WTC11 (cell line): ENCODE results near the gene CCDC141. TPM values are rescaled to one million over a fixed set of nuclear protein-coding genes. Genes with fewer than 3 reads are reported as not detected.

Experiments
- ATAC-seq: fragments of 200-7000 bp; cut with Tn5 transposase; 2 replicates; pipeline ENCODE4 v1.10.0; 2021; ENCODE audit warnings: mild to moderate bottlenecking, moderate library complexity
- CTCF ChIA-PET: fragments of 300-600 bp; sonication (Branson Sonifier 250); formaldehyde crosslinking; loops from one replicate; lab custom pipeline; 2021; ENCODE audit warnings: antibody characterized with exemption; lab: Charles Lee
- POLR2A ChIA-PET: fragments of 350-600 bp; sonication (Branson Sonifier 250); formaldehyde crosslinking; loops from one replicate; lab custom pipeline; 2021; ENCODE audit warnings: antibody characterized with exemption; lab: Charles Lee
- DNase-seq: peaks from one replicate; pipeline ENCODE4 v3.0.0; 2021; ENCODE audit warnings: low spot score
- H3K27ac Mint-ChIP-seq: 2 replicates; pipeline ENCODE4 v1.8.0; 2021; ENCODE audit warnings: mixed read lengths
- H3K27me3 Mint-ChIP-seq: 2 replicates; pipeline ENCODE4 v1.8.0; 2021; ENCODE audit warnings: low read depth, mild to moderate bottlenecking, moderate library complexity, mixed read lengths
- H3K36me3 Mint-ChIP-seq: 2 replicates; pipeline ENCODE4 v1.8.0; 2021; ENCODE audit warnings: mixed read lengths
- H3K4me1 Mint-ChIP-seq: 2 replicates; pipeline ENCODE4 v1.8.0; 2022; ENCODE audit warnings: mixed read lengths
- H3K4me3 Mint-ChIP-seq: 2 replicates; pipeline ENCODE4 v1.8.0; 2021; ENCODE audit warnings: mild to moderate bottlenecking, moderate library complexity, mixed read lengths
- H3K9me3 Mint-ChIP-seq: 2 replicates; pipeline ENCODE4 v1.8.0; 2021; ENCODE audit warnings: mixed read lengths
- CREM ChIP-seq: sonication (generic); formaldehyde crosslinking; IDR thresholded peaks from 2 replicates; pipeline ENCODE4 v1.8.1; 2022; ENCODE audit warnings: mild to moderate bottlenecking, missing genetic modification reagents, moderate library complexity
- EMX1 ChIP-seq: fragments of 250-450 bp; sonication (Bioruptor Pico); IDR thresholded peaks from 2 replicates; pipeline ENCODE4 v1.8.0; 2021; ENCODE audit warnings: mild to moderate bottlenecking
- ETV6 ChIP-seq: sonication (generic); formaldehyde crosslinking; IDR thresholded peaks from 2 replicates; pipeline ENCODE4 v1.8.1; 2022; ENCODE audit warnings: mild to moderate bottlenecking, missing genetic modification reagents
- FOXK1 ChIP-seq: sonication (generic); formaldehyde crosslinking; IDR thresholded peaks from 2 replicates; pipeline ENCODE4 v1.8.0; 2022; ENCODE audit warnings: mild to moderate bottlenecking, moderate library complexity, missing genetic modification reagents
- IRF2 ChIP-seq: sonication (generic); formaldehyde crosslinking; IDR thresholded peaks from 2 replicates; pipeline ENCODE4 v1.8.0; 2022; ENCODE audit warnings: low read depth, missing genetic modification reagents, borderline replicate concordance
- JUN ChIP-seq: sonication (generic); formaldehyde crosslinking; IDR thresholded peaks from 2 replicates; pipeline ENCODE4 v1.8.0; 2023; ENCODE audit warnings: mild to moderate bottlenecking, missing genetic modification reagents
- NFE2L1 ChIP-seq: sonication (generic); formaldehyde crosslinking; IDR thresholded peaks from 2 replicates; pipeline ENCODE4 v1.8.1; 2023; ENCODE audit warnings: missing genetic modification reagents
- TEAD4 ChIP-seq: sonication (generic); formaldehyde crosslinking; IDR thresholded peaks from 2 replicates; pipeline ENCODE4 v1.8.0; 2022; ENCODE audit warnings: mild to moderate bottlenecking, missing genetic modification reagents
- TP53 ChIP-seq: sonication (generic); formaldehyde crosslinking; IDR thresholded peaks from 2 replicates; pipeline ENCODE4 v1.8.1; 2023; ENCODE audit warnings: mild to moderate bottlenecking, missing genetic modification reagents
- ZNF423 ChIP-seq: fragments of 250-450 bp; sonication (Bioruptor Pico); IDR thresholded peaks from 2 replicates; pipeline ENCODE4 v2.1.2; 2022; ENCODE audit warnings: mild to moderate bottlenecking, moderate library complexity
- total RNA-seq: library from RNA; stranded (reverse); gene quantifications from 3 replicates; pipeline ENCODE4 v1.2.3, GENCODE V29; 2021
- TF ChIP-seq, protein P1 (sequence below): sonication (generic); formaldehyde crosslinking; IDR thresholded peaks from 2 replicates; pipeline ENCODE4 v1.8.0; 2023; ENCODE audit warnings: missing genetic modification reagents, mild to moderate bottlenecking, borderline replicate concordance
- TF ChIP-seq, protein P2 (sequence below): sonication (generic); formaldehyde crosslinking; IDR thresholded peaks from 2 replicates; pipeline ENCODE4 v1.8.1; 2022; ENCODE audit warnings: low read depth, missing genetic modification reagents, borderline replicate concordance
- TF ChIP-seq, protein P3 (sequence below): sonication (generic); formaldehyde crosslinking; IDR thresholded peaks from 2 replicates; pipeline ENCODE4 v1.8.1; 2022; ENCODE audit warnings: missing genetic modification reagents, borderline replicate concordance
- TF ChIP-seq, protein P4 (sequence below): sonication (generic); formaldehyde crosslinking; IDR thresholded peaks from 2 replicates; pipeline ENCODE4 v1.8.1; 2022; ENCODE audit warnings: low read depth, mild to moderate bottlenecking, moderate library complexity, missing genetic modification reagents, borderline replicate concordance
- TF ChIP-seq, protein P5 (sequence below): sonication (generic); formaldehyde crosslinking; conservative IDR thresholded peaks from 2 replicates; pipeline ENCODE4 v1.8.1; 2023; ENCODE audit warnings: mild to moderate bottlenecking, low read depth, missing genetic modification reagents, moderate library complexity

The CCDC141 gene
- total RNA-seq, 1 experiment from 2014 or later: 8.5 TPM

DNA sequence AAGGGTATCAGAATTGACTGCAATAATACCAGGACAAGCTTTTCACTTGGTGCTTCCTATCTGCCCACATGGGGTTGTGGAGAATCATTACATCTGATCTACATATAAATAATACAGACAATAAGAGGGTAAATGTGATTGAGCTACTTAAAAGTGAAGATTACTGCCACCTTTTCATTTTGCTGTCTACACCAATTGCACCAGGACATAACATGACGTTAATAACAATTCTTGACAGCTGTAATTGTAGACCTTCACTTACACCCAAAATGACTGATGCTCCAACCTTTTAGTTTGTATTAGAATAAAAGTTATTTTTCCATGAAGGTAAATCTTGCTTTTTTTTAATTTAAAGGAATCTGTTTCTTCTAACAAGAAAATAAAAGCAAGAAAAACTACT, 206.2 kb downstream of the CCDC141 start (continued):
- TF ChIP-seq, protein P1, sequence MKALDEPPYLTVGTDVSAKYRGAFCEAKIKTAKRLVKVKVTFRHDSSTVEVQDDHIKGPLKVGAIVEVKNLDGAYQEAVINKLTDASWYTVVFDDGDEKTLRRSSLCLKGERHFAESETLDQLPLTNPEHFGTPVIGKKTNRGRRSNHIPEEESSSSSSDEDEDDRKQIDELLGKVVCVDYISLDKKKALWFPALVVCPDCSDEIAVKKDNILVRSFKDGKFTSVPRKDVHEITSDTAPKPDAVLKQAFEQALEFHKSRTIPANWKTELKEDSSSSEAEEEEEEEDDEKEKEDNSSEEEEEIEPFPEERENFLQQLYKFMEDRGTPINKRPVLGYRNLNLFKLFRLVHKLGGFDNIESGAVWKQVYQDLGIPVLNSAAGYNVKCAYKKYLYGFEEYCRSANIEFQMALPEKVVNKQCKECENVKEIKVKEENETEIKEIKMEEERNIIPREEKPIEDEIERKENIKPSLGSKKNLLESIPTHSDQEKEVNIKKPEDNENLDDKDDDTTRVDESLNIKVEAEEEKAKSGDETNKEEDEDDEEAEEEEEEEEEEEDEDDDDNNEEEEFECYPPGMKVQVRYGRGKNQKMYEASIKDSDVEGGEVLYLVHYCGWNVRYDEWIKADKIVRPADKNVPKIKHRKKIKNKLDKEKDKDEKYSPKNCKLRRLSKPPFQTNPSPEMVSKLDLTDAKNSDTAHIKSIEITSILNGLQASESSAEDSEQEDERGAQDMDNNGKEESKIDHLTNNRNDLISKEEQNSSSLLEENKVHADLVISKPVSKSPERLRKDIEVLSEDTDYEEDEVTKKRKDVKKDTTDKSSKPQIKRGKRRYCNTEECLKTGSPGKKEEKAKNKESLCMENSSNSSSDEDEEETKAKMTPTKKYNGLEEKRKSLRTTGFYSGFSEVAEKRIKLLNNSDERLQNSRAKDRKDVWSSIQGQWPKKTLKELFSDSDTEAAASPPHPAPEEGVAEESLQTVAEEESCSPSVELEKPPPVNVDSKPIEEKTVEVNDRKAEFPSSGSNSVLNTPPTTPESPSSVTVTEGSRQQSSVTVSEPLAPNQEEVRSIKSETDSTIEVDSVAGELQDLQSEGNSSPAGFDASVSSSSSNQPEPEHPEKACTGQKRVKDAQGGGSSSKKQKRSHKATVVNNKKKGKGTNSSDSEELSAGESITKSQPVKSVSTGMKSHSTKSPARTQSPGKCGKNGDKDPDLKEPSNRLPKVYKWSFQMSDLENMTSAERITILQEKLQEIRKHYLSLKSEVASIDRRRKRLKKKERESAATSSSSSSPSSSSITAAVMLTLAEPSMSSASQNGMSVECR (CRISPR knock-in tag): no peak
- TF ChIP-seq, protein P2, sequence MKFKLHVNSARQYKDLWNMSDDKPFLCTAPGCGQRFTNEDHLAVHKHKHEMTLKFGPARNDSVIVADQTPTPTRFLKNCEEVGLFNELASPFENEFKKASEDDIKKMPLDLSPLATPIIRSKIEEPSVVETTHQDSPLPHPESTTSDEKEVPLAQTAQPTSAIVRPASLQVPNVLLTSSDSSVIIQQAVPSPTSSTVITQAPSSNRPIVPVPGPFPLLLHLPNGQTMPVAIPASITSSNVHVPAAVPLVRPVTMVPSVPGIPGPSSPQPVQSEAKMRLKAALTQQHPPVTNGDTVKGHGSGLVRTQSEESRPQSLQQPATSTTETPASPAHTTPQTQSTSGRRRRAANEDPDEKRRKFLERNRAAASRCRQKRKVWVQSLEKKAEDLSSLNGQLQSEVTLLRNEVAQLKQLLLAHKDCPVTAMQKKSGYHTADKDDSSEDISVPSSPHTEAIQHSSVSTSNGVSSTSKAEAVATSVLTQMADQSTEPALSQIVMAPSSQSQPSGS (CRISPR knock-in tag): no peak
- no peak for TF ChIP-seq FOXK1 (CRISPR knock-in tag)
- no peak for TF ChIP-seq TEAD4 (CRISPR knock-in tag)
- TF ChIP-seq IRF2 (CRISPR knock-in tag): no peak
- TF ChIP-seq, all 79 proteins: peak for 0

DNA sequence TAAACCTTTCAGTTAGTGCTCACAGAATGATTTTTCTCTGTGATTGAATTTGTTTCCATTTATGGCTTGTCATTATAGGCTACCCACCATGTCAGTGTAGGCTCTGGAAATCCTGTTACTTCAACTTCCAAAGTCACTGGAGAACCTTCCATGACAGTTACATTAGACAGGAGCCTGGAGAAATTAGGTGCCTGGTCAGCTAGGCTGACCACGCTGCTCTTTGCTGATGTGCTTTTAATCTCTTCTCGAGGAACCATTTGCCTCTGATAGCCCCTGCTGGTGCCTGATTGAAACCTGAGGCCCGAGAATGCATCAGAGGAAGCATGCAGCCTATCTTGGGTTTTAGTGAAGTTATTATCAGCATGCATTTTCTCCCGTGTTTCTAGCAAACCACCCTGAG, 213.1 kb downstream of the CCDC141 start:
- POLR2A ChIA-PET: no interaction called here
- Mint-ChIP-seq H3K9me3 (peaks cover 4% of the 10 kb centered on the region), H3K36me3 (peaks cover 7% of the 10 kb centered on the region; the same call in 1 of the 2 replicates), H3K27me3 (no peaks in the 10 kb centered on the region), H3K4me1 (peaks cover 10% of the 10 kb centered on the region), H3K27ac (peak overlapping the region; percentile 71; the same call in 1 of the 2 replicates), H3K4me3 (no peak overlapping the region)
- DNase-seq (no peak), ATAC-seq (peak; percentile 82)
- TF ChIP-seq CREM (CRISPR knock-in tag) (no peak), JUN (no peak), EMX1 (CRISPR knock-in tag) (no peak), ZNF423 (CRISPR knock-in tag) (no peak)
- TF ChIP-seq, protein P3, sequence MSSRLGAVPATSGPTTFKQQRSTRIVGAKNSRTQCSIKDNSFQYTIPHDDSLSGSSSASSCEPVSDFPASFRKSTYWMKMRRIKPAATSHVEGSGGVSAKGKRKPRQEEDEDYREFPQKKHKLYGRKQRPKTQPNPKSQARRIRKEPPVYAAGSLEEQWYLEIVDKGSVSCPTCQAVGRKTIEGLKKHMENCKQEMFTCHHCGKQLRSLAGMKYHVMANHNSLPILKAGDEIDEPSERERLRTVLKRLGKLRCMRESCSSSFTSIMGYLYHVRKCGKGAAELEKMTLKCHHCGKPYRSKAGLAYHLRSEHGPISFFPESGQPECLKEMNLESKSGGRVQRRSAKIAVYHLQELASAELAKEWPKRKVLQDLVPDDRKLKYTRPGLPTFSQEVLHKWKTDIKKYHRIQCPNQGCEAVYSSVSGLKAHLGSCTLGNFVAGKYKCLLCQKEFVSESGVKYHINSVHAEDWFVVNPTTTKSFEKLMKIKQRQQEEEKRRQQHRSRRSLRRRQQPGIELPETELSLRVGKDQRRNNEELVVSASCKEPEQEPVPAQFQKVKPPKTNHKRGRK: no peak
- TF ChIP-seq, protein P4, sequence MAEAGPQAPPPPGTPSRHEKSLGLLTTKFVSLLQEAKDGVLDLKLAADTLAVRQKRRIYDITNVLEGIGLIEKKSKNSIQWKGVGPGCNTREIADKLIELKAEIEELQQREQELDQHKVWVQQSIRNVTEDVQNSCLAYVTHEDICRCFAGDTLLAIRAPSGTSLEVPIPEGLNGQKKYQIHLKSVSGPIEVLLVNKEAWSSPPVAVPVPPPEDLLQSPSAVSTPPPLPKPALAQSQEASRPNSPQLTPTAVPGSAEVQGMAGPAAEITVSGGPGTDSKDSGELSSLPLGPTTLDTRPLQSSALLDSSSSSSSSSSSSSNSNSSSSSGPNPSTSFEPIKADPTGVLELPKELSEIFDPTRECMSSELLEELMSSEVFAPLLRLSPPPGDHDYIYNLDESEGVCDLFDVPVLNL (CRISPR knock-in tag): no peak
- CTCF ChIA-PET: no interaction called here

DNA sequence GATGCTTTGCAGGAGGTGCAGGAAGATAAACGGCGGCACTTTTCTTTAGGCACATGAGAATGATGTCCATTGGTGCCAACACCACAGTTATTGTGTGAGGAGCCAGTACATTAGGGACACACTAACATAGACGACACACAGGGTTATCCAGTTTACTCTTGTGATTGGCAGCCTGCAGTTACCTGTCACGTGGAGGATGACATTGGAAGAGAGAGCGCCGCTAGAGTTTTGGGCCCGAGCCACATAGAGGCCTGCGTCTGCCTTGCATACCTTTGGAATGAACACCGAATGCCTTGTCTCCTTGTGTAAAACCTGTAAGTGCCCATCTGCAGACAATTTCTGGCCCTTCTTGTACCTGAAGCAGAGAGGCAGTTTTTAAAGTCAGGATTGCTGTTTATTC, 215.9 kb downstream of the CCDC141 start:
- ChIA-PET CTCF (no interaction called here), POLR2A (no interaction called here)
- H3K4me3 Mint-ChIP-seq: no peak overlapping the region
- DNase-seq: no peak
- no peaks in the 10 kb centered on the region for H3K27me3 Mint-ChIP-seq
- ATAC-seq: no peak
- no peak overlapping the region for H3K27ac Mint-ChIP-seq
- peaks cover 14% of the 10 kb centered on the region for H3K4me1 Mint-ChIP-seq
- TF ChIP-seq NFE2L1: no peak
- TF ChIP-seq, protein P5, sequence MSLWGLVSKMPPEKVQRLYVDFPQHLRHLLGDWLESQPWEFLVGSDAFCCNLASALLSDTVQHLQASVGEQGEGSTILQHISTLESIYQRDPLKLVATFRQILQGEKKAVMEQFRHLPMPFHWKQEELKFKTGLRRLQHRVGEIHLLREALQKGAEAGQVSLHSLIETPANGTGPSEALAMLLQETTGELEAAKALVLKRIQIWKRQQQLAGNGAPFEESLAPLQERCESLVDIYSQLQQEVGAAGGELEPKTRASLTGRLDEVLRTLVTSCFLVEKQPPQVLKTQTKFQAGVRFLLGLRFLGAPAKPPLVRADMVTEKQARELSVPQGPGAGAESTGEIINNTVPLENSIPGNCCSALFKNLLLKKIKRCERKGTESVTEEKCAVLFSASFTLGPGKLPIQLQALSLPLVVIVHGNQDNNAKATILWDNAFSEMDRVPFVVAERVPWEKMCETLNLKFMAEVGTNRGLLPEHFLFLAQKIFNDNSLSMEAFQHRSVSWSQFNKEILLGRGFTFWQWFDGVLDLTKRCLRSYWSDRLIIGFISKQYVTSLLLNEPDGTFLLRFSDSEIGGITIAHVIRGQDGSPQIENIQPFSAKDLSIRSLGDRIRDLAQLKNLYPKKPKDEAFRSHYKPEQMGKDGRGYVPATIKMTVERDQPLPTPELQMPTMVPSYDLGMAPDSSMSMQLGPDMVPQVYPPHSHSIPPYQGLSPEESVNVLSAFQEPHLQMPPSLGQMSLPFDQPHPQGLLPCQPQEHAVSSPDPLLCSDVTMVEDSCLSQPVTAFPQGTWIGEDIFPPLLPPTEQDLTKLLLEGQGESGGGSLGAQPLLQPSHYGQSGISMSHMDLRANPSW: no peak
- no peak for TF ChIP-seq TP53 (CRISPR knock-in tag)
- TF ChIP-seq ETV6 (CRISPR knock-in tag): no peak
- no peaks in the 10 kb centered on the region for H3K9me3 Mint-ChIP-seq
- H3K36me3 Mint-ChIP-seq: no peaks in the 10 kb centered on the region
